Activated naive CD8-positive, alpha-beta T cell (primary cell): ENCODE measurements around the gene ST6GALNAC3.
"Not testable (repeated sequence)": the region's sequence is repeated elsewhere in the genome, so short reads cannot be mapped to it uniquely, and the experiment has no call there.

ENCODE experiments used
- H3K27ac Mint-ChIP-seq: one replicate; pipeline ENCODE4 v1.8.0; 2021; ENCODE audit warnings: mixed read lengths
- H3K27me3 Mint-ChIP-seq: one replicate; pipeline ENCODE4 v1.8.0; 2021; ENCODE audit warnings: mixed read lengths
- H3K36me3 Mint-ChIP-seq: one replicate; pipeline ENCODE4 v1.8.0; 2021; ENCODE audit warnings: mixed read lengths
- H3K4me1 Mint-ChIP-seq: one replicate; pipeline ENCODE4 v1.8.0; 2021; ENCODE audit warnings: low read depth, mixed read lengths
- H3K4me3 Mint-ChIP-seq: one replicate; pipeline ENCODE4 v1.8.0; 2021; ENCODE audit warnings: mild to moderate bottlenecking, mixed read lengths
- H3K9me3 Mint-ChIP-seq: one replicate; pipeline ENCODE4 v1.8.0; 2021; ENCODE audit warnings: low read depth, mixed read lengths

ST6GALNAC3 gene

GRCh38 chr1:76335882-76336281 is 261.3 kb downstream of the ST6GALNAC3 start:
- Mint-ChIP-seq H3K4me1 (peaks cover 7% of the 10 kb centered on the region), H3K36me3 (no peaks in the 10 kb centered on the region), H3K27me3 (no peaks in the 10 kb centered on the region)

GRCh38 chr1:76336931-76337371 is 262.4 kb downstream of the ST6GALNAC3 start:
- Mint-ChIP-seq H3K27me3 (no peaks in the 10 kb centered on the region), H3K4me1 (peaks cover 3% of the 10 kb centered on the region), H3K27ac (no peak overlapping the region), H3K9me3 (no peaks in the 10 kb centered on the region), H3K4me3 (no peak overlapping the region), H3K36me3 (no peaks in the 10 kb centered on the region)

More at GRCh38 chr1:76335882-76336281, 261.3 kb downstream of the ST6GALNAC3 start:
- Mint-ChIP-seq H3K9me3 (no peaks in the 10 kb centered on the region), H3K27ac (no peak overlapping the region), H3K4me3 (no peak overlapping the region)

GRCh38 chr1:76337542-76338219 is 263.1 kb downstream of the ST6GALNAC3 start:
- Mint-ChIP-seq H3K9me3 (no peaks in the 10 kb centered on the region), H3K36me3 (no peaks in the 10 kb centered on the region), H3K27me3 (no peaks in the 10 kb centered on the region), H3K4me1 (peaks cover 3% of the 10 kb centered on the region), H3K4me3 (no peak overlapping the region), H3K27ac (no peak overlapping the region)

- Mint-ChIP-seq H3K27me3 (no peaks in the 10 kb centered on the region), H3K27ac (no peak overlapping the region), H3K4me3 (no peak overlapping the region), H3K9me3 (no peaks in the 10 kb centered on the region), H3K4me1 (peaks cover 19% of the 10 kb centered on the region), H3K36me3 (peaks cover under 1% of the 10 kb centered on the region)
Observed at GRCh38 chr1:76340056-76340455, 265.5 kb downstream of the ST6GALNAC3 start.

- H3K4me1 Mint-ChIP-seq: peaks cover 19% of the 10 kb centered on the region
- H3K9me3 Mint-ChIP-seq, H3K27me3 Mint-ChIP-seq, H3K27ac Mint-ChIP-seq, H3K4me3 Mint-ChIP-seq, H3K36me3 Mint-ChIP-seq: not testable (repeated sequence)
Observed at GRCh38 chr1:76341816-76342215, 267.3 kb downstream of the ST6GALNAC3 start.

GRCh38 chr1:76343356-76343755 is 268.8 kb downstream of the ST6GALNAC3 start:
- Mint-ChIP-seq H3K4me1 (peaks cover 19% of the 10 kb centered on the region), H3K4me3 (no peak overlapping the region), H3K27me3 (no peaks in the 10 kb centered on the region), H3K36me3 (peaks cover 4% of the 10 kb centered on the region), H3K9me3 (no peaks in the 10 kb centered on the region), H3K27ac (no peak overlapping the region)

- Mint-ChIP-seq H3K9me3 (no peaks in the 10 kb centered on the region), H3K27ac (no peak overlapping the region), H3K4me1 (no peaks in the 10 kb centered on the region), H3K36me3 (no peaks in the 10 kb centered on the region), H3K4me3 (no peak overlapping the region), H3K27me3 (no peaks in the 10 kb centered on the region)
Observed at GRCh38 chr1:76351655-76352054, 277.1 kb downstream of the ST6GALNAC3 start.

GRCh38 chr1:76352741-76353435 is 278.3 kb downstream of the ST6GALNAC3 start:
- Mint-ChIP-seq H3K4me1 (no peaks in the 10 kb centered on the region), H3K4me3 (no peak overlapping the region), H3K27me3 (no peaks in the 10 kb centered on the region), H3K36me3 (peaks cover 2% of the 10 kb centered on the region), H3K27ac (no peak overlapping the region), H3K9me3 (no peaks in the 10 kb centered on the region)

GRCh38 chr1:76354236-76354635 is 279.7 kb downstream of the ST6GALNAC3 start:
- Mint-ChIP-seq H3K4me1 (no peaks in the 10 kb centered on the region), H3K4me3 (no peak overlapping the region), H3K27me3 (no peaks in the 10 kb centered on the region), H3K9me3 (no peaks in the 10 kb centered on the region), H3K36me3 (peaks cover 2% of the 10 kb centered on the region), H3K27ac (no peak overlapping the region)

- no peaks in the 10 kb centered on the region for H3K9me3 Mint-ChIP-seq
- H3K36me3 Mint-ChIP-seq: peaks cover 2% of the 10 kb centered on the region
- H3K4me3 Mint-ChIP-seq: no peak overlapping the region
- no peaks in the 10 kb centered on the region for H3K27me3 Mint-ChIP-seq
- no peak overlapping the region for H3K27ac Mint-ChIP-seq
- H3K4me1 Mint-ChIP-seq: peaks cover 2% of the 10 kb centered on the region
Observed at GRCh38 chr1:76366726-76367125, 292.2 kb downstream of the ST6GALNAC3 start.

GRCh38 chr1:76371941-76372340 is 297.4 kb downstream of the ST6GALNAC3 start:
- no peak overlapping the region for H3K27ac Mint-ChIP-seq
- peaks cover 2% of the 10 kb centered on the region for H3K4me1 Mint-ChIP-seq
- no peaks in the 10 kb centered on the region for H3K27me3 Mint-ChIP-seq
- no peaks in the 10 kb centered on the region for H3K36me3 Mint-ChIP-seq
- peaks cover 4% of the 10 kb centered on the region for H3K9me3 Mint-ChIP-seq
- H3K4me3 Mint-ChIP-seq: no peak overlapping the region

- Mint-ChIP-seq H3K36me3 (peaks cover 3% of the 10 kb centered on the region), H3K4me3 (no peak overlapping the region), H3K4me1 (no peaks in the 10 kb centered on the region), H3K27me3 (no peaks in the 10 kb centered on the region), H3K27ac (no peak overlapping the region), H3K9me3 (peaks cover 4% of the 10 kb centered on the region)
Observed at GRCh38 chr1:76374086-76374485, 299.5 kb downstream of the ST6GALNAC3 start.

- Mint-ChIP-seq H3K4me3 (no peak overlapping the region), H3K4me1 (no peaks in the 10 kb centered on the region), H3K36me3 (peaks cover 3% of the 10 kb centered on the region), H3K9me3 (peaks cover 4% of the 10 kb centered on the region), H3K27ac (no peak overlapping the region), H3K27me3 (no peaks in the 10 kb centered on the region)
Observed at GRCh38 chr1:76377247-76377646, 302.7 kb downstream of the ST6GALNAC3 start.

- no peaks in the 10 kb centered on the region for H3K4me1 Mint-ChIP-seq
- H3K27me3 Mint-ChIP-seq: no peaks in the 10 kb centered on the region
- H3K9me3 Mint-ChIP-seq: peaks cover 4% of the 10 kb centered on the region
- no peak overlapping the region for H3K27ac Mint-ChIP-seq
- H3K4me3 Mint-ChIP-seq: no peak overlapping the region
- H3K36me3 Mint-ChIP-seq: peaks cover 3% of the 10 kb centered on the region
Observed at GRCh38 chr1:76379506-76379905, 305.0 kb downstream of the ST6GALNAC3 start.

GRCh38 chr1:76381450-76382097 is 307.0 kb downstream of the ST6GALNAC3 start:
- H3K4me3 Mint-ChIP-seq: no peak overlapping the region
- peaks cover 3% of the 10 kb centered on the region for H3K36me3 Mint-ChIP-seq
- H3K4me1 Mint-ChIP-seq: no peaks in the 10 kb centered on the region
- no peaks in the 10 kb centered on the region for H3K27me3 Mint-ChIP-seq
- H3K9me3 Mint-ChIP-seq: no peaks in the 10 kb centered on the region
- H3K27ac Mint-ChIP-seq: no peak overlapping the region
